GM18502 (cell line): Measurements from ENCODE around the gene U2SURP.
"Not testable (repeated sequence)": the region's sequence is repeated elsewhere in the genome, so short reads cannot be mapped to it uniquely, and the experiment has no call there.

ENCODE experiments used
- ATAC-seq: cut with Tn5 transposase; IDR thresholded peaks from one replicate; pipeline ENCODE4 v1.9.1; 2021; ENCODE audit warnings: mild to moderate bottlenecking; ENCODE audit not compliant: unreplicated experiment, poor library complexity

U2SURP gene

DNA sequence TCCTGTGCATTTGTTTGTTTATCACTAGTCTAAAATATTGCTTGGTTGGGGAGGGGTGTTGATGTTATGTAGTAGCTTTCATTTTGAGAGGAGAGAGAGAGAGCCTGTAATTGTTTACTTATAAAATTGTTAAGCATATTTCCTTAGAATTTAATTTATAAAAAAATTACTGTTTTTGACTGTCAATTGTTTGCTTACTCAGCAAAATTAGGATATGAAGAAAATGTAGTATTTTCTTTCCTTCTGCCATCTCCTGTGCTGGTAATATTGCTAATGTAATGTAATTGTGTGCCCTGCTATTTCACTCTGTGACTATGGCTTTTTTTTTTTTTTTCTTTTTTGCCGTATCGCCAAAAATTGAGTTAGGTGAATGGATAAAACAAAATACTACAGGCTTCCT lies 3.5 kb downstream of the U2SURP start:
- no peak for ATAC-seq

DNA sequence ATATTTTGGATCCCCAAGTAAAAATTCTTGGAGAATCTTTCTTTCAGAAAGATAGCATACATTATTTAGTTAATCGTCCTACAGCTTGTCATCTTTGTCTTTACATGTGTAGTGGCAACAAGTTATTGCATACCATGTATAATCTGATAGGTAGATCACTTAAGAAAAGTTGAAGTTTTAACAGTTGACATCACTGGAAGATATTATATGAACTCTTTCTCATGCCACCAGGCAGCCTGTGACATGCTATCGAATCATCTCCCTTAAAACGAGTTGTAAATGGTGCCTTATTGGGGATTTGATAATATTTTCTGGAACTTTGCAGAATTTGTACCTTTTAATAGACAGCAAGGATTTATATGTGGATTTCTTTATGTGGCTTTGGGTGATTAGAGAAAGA lies 8.7 kb downstream of the U2SURP start:
- no peak for ATAC-seq

DNA sequence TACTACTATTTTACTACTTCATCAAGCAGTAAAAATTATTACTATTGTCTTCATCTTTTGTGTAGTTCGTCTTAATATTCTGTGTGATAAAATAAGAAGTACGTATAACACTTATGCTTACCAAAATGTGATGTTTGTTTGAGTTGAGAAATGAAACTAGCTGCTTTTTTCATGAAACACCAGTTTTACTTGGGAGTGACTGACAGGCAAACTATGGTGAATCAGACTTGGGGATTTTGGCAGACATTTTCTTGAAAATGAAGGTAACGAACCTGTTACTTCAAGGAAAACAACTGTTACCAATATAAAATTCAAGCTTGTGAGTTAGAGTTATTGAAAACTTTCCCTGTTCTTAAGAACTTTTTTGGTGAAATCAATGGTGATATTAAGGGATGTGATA lies 10.3 kb downstream of the U2SURP start:
- no peak for ATAC-seq

DNA sequence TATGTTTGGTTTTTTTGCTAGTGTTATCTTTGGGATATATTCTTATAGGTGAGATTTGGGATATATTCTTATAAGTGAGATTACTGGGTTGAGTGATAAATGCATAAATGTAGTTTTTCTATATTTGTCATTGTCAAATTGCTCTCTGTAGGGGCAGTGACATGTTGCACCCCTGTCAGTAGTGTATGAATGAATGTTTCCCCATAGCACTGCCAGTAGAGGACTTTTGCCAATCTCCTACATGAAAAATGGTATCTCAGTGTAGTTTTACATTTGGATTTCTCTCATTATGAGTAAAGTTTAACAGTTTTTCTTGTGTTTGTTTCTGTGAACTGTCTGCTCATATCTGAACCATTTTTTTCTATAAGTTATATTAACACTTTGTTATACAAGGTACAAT lies 13.6 kb downstream of the U2SURP start:
- ATAC-seq = no peak

DNA sequence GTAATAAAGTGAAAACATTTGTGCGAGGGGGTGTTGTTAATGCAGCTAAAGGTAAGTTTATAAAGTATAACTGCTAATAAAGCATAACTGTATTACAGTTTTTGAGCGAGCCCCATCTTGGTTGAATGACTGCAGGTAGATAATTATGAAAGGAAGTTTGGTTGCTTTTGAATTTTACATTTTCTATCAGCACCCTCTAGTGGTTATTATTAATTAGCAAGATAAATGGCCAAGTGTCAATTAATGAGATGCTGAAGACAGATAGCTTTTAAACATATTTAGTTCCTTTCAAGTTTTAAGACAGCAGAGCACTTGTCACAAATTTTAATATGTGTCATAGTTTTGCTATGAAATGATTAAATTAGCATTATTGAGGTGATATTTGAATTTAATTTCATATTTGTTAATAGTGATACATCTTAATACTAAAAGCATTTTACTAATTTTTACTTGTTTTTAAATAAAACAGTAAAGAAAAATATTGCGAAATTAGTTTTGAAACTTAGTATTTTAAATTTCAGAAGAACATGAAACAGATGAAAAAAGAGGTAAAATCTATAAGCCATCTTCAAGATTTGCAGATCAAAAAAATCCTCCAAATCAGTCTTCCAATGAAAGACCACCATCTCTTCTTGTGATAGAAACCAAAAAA lies 15.1 kb downstream of the U2SURP start:
- ATAC-seq = peak; percentile 47

DNA sequence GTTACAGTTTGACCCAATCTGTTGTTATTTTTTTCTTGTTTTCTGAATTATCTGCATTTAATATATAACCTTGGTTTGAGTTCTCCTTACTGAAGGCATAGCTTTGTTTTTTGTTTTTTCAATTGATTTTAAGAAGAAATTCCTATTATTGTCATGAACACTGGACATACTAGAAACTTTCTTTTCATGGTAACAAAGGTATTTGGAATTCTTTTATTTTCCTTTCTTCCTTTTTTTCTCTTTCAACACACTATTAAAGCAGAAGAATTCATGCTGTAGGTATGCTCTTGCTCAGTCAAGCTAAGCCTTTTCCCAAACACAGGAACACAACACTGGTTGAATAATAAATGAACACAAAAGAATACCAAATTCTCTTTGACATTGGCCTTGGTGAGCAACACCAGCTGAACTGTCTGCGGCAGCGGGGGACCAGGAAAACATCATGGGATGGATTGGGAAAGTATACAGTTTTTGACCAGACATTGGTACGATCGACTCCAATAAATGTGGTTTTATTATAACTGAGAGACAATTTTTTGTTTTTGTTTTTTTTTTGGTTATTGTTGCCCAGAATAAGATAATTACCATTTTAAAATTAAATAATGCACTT lies 23.1 kb downstream of the U2SURP start:
- no peak for ATAC-seq

DNA sequence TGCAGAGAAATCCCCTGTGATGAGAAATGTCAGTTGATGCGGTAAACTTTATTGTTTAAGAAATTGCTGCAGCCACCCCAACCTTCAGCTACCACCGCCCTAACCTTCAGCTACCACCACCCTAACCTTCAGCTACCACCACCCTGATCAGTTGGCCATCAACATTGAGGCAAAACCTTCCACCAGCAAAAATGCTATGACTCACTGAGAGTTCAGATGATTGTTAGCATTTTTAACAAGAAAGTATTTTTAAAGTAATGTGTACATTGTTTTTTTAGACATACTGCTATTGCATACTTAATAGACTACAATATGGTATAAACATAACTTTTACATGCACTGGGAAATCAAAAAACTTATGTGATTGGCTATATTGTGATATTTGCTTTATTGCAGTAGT lies 30.0 kb downstream of the U2SURP start:
- ATAC-seq = no peak

DNA sequence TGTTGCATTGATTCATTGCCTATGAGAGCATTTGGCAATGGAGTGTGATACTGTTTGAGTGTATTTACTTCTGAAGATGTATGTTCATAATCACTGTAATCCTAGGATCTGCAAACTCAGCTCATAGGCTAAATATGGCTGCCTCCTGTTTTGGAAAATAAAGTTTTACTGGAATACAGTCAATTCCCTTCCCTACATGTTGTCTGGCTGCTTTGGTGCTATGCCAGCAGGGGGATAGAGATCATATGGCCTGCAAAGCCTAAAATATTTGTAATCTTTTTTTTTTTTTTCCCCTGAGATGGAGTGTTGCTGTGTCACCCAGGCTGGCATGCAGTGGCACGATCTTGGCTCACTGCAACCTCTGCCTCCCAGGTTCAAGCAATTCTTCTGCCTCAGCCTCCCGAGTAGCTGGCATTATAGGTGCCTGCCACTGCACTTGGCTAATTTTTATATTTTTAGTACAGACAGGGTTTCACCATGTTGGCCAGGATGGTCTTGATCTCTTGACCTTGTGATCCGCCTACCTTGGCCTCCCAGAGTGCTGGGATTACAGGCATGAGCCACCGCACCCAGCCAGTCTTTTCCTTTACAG lies 30.5 kb downstream of the U2SURP start:
- ATAC-seq = not testable (repeated sequence)

DNA sequence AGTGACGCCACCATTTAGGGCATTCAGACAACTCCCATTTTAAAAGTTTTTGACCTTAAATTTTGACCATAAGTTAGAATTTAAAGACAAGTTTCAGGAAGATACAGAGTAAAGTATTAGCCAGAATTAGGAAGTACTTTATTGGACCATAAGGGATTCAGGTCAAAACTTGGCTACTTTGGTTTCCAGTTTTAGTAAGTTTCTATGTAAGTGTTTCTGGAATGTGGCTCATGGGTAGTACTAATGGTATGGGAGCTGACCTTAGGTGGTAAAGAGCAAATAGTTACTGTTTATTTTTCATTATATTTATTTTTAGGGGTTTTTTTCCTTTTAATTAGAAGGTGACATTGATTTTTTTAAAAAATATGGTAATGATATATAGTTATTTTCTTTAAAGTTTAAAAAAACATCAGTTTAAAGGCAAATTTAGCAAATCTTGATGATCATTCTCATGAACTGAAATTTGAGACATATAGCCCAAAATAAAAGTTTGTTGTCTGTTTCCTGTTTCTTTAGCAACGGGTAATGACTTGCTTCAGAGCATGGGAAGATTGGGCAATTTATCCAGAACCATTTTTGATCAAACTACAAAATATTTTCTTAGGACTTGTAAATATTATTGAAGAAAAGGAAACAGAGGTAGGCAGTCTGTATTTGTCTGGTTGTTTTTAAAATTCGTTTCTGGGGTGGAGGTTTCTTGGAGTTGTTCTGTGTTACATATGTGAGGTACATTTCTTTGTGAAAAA lies 34.3 kb downstream of the U2SURP start:
- ATAC-seq = no peak

DNA sequence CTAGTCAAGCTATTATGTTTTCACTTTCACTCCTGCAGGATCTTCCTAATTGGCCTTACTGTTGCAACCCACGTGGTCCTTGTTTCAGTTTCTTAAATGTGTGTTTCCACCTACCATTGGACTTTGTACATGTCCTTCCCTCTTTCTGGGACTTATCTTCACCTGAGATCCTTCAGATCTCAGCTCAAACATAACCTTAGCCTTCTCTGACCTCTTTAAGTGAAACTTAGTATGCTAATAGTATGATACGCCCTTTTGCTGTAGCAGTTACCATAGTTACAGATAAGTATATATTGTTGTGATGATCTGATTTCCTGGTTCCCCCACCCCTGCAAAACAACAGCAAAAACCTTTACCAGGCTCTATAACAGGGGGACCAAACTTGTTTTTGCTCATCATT lies 35.2 kb downstream of the U2SURP start:
- no peak for ATAC-seq

DNA sequence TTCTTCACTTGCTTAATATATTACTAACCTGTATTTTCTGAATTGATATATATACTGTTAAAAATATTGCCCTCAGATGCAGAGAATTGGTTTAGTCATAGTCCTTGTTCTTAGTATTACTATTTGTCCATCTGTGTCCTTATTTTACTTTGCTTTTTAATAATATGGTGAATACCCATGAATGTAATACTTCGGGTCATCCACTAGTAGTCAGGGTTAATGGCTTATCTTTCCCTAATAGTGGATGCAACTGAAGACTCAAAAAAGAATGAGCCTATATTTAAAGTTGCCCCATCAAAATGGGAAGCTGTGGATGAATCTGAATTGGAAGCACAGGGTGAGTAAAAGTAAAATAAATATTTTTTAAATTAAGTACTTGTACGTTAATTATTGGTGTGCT lies 36.5 kb downstream of the U2SURP start:
- no peak for ATAC-seq

DNA sequence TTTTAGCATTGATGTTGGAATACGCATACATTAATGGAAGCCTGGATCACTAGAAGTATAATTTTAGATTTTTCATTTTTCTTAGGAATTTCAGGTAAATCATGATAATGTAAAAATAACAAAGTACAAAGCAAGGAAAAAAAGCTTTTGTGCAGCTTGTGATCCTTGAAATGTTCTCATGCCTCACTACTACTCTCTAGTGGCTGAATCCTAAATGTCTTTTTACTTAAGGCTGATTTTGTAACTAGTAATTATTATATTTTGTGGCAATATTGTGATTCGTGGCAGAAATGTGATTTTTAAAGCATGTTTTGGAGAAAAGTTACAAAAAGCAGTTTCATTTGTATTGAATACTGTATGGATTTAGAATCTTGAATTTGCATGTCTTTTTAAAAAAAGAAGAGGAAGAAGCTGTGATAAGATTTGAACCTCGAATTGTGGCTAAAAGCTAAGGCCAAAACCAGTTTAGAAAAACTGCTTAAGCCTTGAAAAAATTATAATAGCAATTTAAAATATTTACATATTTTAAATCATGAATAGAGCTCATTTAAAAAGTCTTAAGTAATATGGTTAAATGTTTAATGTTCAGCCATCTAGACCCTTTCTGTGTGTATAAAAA lies 39.0 kb downstream of the U2SURP start:
- no peak for ATAC-seq

DNA sequence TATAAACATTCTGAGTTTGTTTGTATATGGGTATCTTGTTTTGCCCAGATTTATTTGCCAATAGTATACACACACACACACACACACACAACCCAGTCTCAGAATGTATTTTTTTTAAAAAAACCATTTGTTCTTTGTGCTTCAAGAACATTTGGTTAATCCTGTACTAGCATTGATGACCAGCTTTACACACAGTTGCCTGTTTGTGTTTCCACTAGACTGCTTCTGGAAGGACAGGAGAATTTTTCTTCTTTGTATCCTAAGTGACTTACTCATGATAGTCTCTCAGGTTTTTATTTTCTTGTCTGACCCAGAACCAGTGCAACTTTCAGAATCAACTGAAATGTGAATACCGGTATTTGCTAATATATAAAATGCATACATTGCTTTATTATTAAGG lies 40.5 kb downstream of the U2SURP start:
- ATAC-seq = no peak

DNA sequence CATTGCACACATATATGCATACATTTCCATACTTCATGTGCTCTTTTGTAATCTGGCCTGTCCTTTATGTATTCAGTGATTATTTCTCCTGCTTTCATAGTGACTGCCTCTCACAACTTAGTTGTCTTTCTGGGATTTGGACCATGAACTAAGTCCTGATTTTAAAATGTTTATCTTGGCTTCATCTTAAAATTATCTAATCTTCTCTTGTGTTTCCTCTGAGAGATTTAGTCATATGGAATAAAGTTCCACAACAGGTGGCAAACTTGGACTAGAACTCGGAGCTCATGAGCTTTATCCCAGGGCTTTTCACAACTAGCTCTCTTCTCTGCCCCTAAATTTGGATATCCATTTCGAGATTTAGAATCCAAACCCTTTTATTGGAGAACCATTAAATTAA lies 44.3 kb downstream of the U2SURP start:
- ATAC-seq = no peak

DNA sequence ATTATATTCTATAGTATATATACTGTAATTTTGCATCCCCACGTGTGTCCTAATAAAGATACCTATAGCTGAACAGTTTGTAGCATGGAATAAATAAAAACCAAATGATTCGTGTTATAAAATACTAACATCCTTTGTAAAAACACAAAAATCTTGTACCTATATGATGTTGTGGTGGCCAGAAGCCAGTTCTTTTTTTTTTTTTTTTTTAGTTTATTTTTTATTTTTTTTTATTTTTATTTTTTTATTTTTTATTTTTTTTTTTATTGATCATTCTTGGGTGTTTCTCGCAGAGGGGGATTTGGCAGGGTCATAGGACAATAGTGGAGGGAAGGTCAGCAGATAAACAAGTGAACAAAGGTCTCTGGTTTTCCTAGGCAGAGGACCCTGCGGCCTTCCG lies 44.7 kb downstream of the U2SURP start:
- not testable (repeated sequence) for ATAC-seq

DNA sequence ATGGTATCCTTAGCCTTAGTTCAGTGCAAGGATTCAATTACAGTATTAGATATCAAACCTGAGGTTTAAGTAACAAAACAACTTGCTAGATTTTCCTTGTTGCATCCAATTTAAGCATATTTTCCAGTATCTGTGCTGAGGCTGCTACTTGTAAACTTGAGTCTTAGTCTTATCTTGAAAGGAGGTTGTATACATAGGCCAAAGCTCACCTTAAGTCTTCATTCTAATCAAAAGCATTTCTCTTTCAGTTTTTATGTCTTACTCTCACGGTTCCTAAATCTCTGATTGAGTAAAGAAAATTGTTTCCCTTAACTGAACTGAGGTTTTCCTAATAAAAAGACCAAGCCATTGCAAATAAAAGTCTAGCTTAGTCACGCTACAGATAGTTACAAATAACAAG lies 52.6 kb downstream of the U2SURP start:
- ATAC-seq = no peak

DNA sequence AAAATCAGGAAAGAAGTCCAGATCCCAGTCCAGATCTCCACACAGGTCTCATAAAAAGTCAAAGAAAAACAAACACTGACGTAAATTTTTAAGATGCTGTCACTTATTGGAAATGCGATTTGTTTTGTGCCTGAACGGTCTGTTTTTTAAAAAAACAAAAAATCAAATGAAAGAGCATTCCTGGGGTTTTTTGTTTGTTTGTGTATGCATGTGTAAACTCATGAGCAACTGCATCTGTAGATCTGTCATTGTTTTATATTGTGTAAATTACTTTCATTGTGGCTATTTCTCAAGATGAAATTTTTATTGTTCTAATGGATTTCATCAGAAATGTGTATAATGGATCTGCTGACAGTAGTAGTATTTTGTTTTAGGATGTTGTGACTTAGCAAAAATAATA lies 55.0 kb downstream of the U2SURP start:
- ATAC-seq = no peak

DNA sequence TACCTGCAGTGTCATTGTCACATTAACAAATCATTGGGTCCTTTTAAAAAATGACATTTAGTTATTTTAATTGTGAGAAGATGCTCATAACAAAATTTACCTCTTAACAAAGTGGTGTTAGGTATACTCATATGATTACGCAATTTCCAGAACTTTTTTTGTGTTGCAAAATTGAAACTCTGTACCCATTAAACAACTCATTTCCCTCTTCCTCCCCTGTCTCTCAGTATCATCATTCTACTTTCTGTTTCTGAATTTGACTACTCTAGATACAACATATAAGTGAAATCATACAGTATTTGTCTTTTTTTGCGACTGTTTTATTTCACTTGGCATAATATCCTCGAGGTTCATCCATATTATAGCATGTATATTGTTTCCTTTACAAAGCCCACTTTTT lies 59.5 kb downstream of the U2SURP start:
- peak; percentile 96 for ATAC-seq

DNA sequence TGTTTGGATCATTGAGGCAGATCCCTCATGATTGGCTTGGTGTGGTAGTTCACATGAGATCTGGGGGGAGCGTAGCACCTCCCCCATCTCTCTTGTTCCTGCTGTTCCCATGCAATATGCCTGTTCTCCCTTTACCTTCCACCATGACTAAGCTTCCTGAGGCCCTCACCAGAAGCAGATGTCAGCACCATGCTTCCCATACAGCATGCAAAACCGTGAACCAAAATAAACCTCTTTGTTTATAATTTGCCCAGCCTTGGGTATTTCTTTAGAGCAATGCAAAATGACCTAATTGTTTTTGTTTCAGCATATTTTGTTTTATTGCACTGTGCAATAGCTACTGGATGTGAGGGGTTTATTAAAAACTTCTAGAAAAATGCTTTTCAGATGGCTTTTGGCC lies 61.6 kb downstream of the U2SURP start:
- ATAC-seq = no peak

DNA sequence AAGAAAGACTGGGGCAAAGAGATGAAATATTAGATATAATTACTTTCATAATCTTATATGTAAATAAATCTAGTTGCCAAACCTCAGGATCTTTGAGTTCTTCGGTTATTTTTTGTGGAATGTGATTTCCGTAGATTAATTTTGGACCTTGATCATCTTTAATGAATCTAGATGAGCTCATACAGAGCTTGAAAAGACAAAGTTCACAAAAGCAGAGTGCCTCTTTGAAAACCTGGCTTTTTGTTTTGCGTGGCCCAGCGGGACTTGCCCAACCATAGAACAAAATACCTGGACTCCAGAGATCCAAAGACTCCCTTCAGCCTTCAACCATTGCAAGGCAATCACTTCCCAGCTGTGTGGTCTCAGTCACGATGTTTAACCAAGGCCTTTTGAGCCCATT lies 63.4 kb downstream of the U2SURP start:
- ATAC-seq = no peak

DNA sequence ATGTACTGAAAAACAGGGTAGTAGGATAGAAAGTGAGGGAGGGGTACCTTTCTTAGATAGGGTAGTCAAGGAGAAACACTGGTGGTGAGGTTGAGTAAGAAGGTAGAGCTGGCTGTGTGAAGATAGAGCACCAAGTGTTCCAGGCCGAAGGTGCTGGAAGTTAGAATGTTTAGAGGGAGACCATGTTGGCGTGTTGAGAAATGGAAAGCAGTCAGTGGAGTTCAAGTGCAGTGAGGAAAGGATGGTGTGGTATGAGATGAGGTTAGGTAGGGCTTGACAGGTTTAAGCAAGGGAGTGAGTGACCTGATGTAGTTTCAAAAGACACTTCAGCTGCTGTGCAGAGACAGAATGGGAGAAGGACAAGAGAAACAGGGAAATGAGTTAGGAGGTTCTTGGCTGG lies 64.0 kb downstream of the U2SURP start:
- no peak for ATAC-seq
